Peyer's patch (tissue), 4 donors: ENCODE results near the gene NCMAP. TPM values are rescaled to one million over a fixed set of nuclear protein-coding genes. Genes with fewer than 3 reads are reported as not detected.

Experiments used
- DNase-seq, 3 donors: peaks; one replicate each; pipeline ENCODE4 v3.0.0-alpha.2; 2017 to 2019
- H3K27ac ChIP-seq, 4 donors: fragments of 200-600 bp; sonication (generic); one replicate each; pipeline ENCODE4 v1.5.1; 2016 to 2019
- H3K27me3 ChIP-seq, 2 donors: fragments of 200-600 bp; sonication (generic); one replicate each; pipeline ENCODE4 v1.5.1; 2019
- H3K36me3 ChIP-seq, 3 donors: fragments of 200-600 bp; sonication (generic); one replicate each; pipeline ENCODE4 v1.5.1; 2016 to 2019
- H3K4me1 ChIP-seq, 4 donors: fragments of 200-600 bp; sonication (generic); one replicate each; pipeline ENCODE4 v1.5.1; 2016 to 2019
- H3K4me3 ChIP-seq, 4 donors: fragments of 200-600 bp; sonication (generic); 1 replicate in 3 of 4; 2 replicates in 1 of 4; pipeline ENCODE4 v1.5.1; 2016 to 2019; ENCODE audit warnings: mild to moderate bottlenecking in 1 of 4
- H3K9me3 ChIP-seq, 4 donors: fragments of 200-600 bp; sonication (generic); one replicate each; pipeline ENCODE4 v1.5.1; 2016 to 2019; ENCODE audit warnings: mild to moderate bottlenecking in 1 of 4
- CTCF ChIP-seq, 6 experiments: fragments of 450-650 bp in 4 of 6; fragments of 200-600 bp in 2 of 6; sonication (generic) in 1 of 6; IDR thresholded peaks; one replicate each; pipeline ENCODE4 v1.5.1; 2017 to 2019; ENCODE audit warnings: antibody characterized with exemption in 6 of 6, mild to moderate bottlenecking in 3 of 6, moderate library complexity in 1 of 6
- POLR2A ChIP-seq, 2 donors: fragments of 450-650 bp; IDR thresholded peaks; one replicate each; pipeline ENCODE4 v1.5.1; 2017; ENCODE audit warnings: antibody characterized with exemption in 2 of 2, mild to moderate bottlenecking in 2 of 2, moderate library complexity in 2 of 2
- total RNA-seq, 4 donors: library from RNA; depleted of rRNA; stranded (reverse); fragments of >200 nt; gene quantifications; one replicate each; pipeline ENCODE4 v1.1.0, GENCODE V29; 2016

The NCMAP gene
- total RNA-seq, 4 donors from 2014 or later, result 1.6 to 9.5 (median 4.2) TPM

DNA sequence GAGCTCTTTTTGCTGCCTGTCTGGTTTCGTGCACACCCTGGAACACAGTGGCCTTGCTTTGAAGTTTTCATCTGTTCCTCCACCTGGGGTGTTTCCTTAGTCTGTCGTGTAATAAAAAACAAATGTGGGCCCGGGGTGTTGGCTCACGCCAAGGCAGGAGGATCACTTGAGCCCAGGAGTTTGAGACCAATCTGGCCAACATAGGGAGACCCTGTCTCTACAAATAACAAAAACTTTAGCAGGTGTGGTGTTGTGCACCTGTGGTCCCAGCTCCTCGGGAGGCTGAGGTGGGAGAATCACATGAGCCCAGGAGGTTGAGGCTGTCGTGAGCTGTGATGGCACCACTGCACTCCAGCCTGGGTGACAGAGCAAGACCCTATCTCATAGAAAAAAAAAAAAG is 4.5 kb downstream of the NCMAP start:
- no peaks in the 10 kb centered on the region for H3K27me3 ChIP-seq
- no peak overlapping the region for H3K4me3 ChIP-seq
- TF ChIP-seq CTCF (IDR thresholded peaks at IDR 0.05) (no peak), POLR2A (IDR thresholded peaks at IDR 0.05) (no peak)
- H3K9me3 ChIP-seq, result no peaks in the 10 kb centered on the region
- peaks cover 0 to 14% (median 5%) of the 10 kb centered on the region in 4 donors for H3K4me1 ChIP-seq
- no peak overlapping the region for H3K27ac ChIP-seq
- DNase-seq, result peak in 1 of 3 donors; percentile 22
- H3K36me3 ChIP-seq, result no peaks in the 10 kb centered on the region

- Histone ChIP-seq H3K27me3 (no peaks in the 10 kb centered on the region), H3K4me3 (no peak overlapping the region), H3K27ac (no peak overlapping the region), H3K9me3 (no peaks in the 10 kb centered on the region), H3K4me1 (no peaks in the 10 kb centered on the region), H3K36me3 (no peaks in the 10 kb centered on the region)
- TF ChIP-seq CTCF (IDR thresholded peaks at IDR 0.05), result no peak
- no peak for TF ChIP-seq POLR2A (IDR thresholded peaks at IDR 0.05)
- no peak for DNase-seq
Measured at GRCh38 chr1:24562625-24563024, 6.7 kb downstream of the NCMAP start.

DNA sequence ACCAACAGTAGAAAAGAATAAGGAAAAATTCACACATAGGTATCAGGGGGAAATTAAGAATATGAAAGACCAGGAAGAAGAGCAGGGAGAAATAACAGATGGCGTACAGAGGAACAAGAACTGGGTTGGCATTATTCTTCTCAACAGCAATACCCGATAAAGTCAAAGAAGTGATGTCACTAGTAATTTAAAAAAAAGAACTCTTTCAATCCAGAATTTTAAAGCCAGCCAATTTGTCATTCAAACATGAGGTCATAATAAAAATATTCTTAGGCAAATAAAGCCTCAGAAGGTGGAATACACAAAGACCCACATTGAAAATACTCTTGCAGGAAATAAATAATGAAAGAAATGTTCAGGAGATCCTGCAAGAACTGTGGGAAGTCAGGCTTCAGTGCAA is 8.8 kb downstream of the NCMAP start:
- Histone ChIP-seq H3K36me3 (no peaks in the 10 kb centered on the region), H3K4me1 (no peaks in the 10 kb centered on the region), H3K27me3 (no peaks in the 10 kb centered on the region), H3K9me3 (no peaks in the 10 kb centered on the region), H3K27ac (no peak overlapping the region), H3K4me3 (no peak overlapping the region)
- TF ChIP-seq CTCF (IDR thresholded peaks at IDR 0.05) (no peak), POLR2A (IDR thresholded peaks at IDR 0.05) (no peak)
- no peak for DNase-seq

GRCh38 chr1:24566236-24566867 is 10.5 kb downstream of the NCMAP start:
- no peak for DNase-seq

GRCh38 chr1:24567792-24568388 is 12.0 kb downstream of the NCMAP start:
- H3K9me3 ChIP-seq, result no peaks in the 10 kb centered on the region
- peaks cover 0 to 8% (median 0%) of the 10 kb centered on the region in 4 donors for H3K4me1 ChIP-seq
- peak overlapping the region in 2 of 4 donors; percentile 35 to 82 for H3K27ac ChIP-seq
- no peaks in the 10 kb centered on the region for H3K27me3 ChIP-seq
- TF ChIP-seq POLR2A (IDR thresholded peaks at IDR 0.05) (peak in 1 of 2 donors; percentile 32), CTCF (IDR thresholded peaks at IDR 0.05) (peak in 3 of 6 experiments; percentile 52 to 61 (median 56))
- H3K36me3 ChIP-seq, result no peaks in the 10 kb centered on the region
- peak overlapping the region in 1 of 4 donors; percentile 22 for H3K4me3 ChIP-seq
- peak in 2 of 3 donors; percentile 81 to 82 for DNase-seq

More at GRCh38 chr1:24566236-24566867, 10.5 kb downstream of the NCMAP start:
- Histone ChIP-seq H3K27me3 (no peaks in the 10 kb centered on the region), H3K4me3 (no peak overlapping the region), H3K9me3 (no peaks in the 10 kb centered on the region), H3K36me3 (no peaks in the 10 kb centered on the region), H3K27ac (no peak overlapping the region), H3K4me1 (no peaks in the 10 kb centered on the region)
- TF ChIP-seq POLR2A (IDR thresholded peaks at IDR 0.05) (no peak), CTCF (IDR thresholded peaks at IDR 0.05) (no peak)
